GM12891 (cell line): ENCODE data around the gene LRRC39.

ENCODE experiments used
- POLR2A ChIP-seq: IDR thresholded peaks from 2 replicates; pipeline ENCODE4 v1.6.1; 2011; ENCODE audit warnings: low read depth, low read length, control low read depth
- POLR2AphosphoS5 ChIP-seq: IDR thresholded peaks from 2 replicates; pipeline ENCODE4 v1.6.1; 2011; ENCODE audit warnings: low read depth, low read length, control low read depth
- SPI1 ChIP-seq: IDR thresholded peaks from 2 replicates; pipeline ENCODE4 v1.6.1; 2011; ENCODE audit warnings: low read depth, low read length, control low read depth
- TAF1 ChIP-seq: IDR thresholded peaks from 2 replicates; pipeline ENCODE4 v1.6.1; 2011; ENCODE audit warnings: low read depth, low read length, control low read depth

GRCh38 chr1:100132566-100133477, 45.2 kb downstream of the LRRC39 start, which contains the start of the genes SASS6 and TRMT13:
- TF ChIP-seq POLR2A = peak; percentile 42; the same call in 1 of the 2 replicates
- TF ChIP-seq TAF1 = peak; percentile 78; the same call in 1 of the 2 replicates
- peak; percentile 27 for TF ChIP-seq SPI1
- no peak for TF ChIP-seq POLR2AphosphoS5
